H1 (cell line): Measurements from ENCODE around the gene PER2. TPM values are rescaled to one million over a fixed set of nuclear protein-coding genes. Genes with fewer than 3 reads are reported as not detected.

ENCODE experiments used
- CTCF ChIA-PET: fragments of 300-600 bp; sonication (Branson Sonifier 250); formaldehyde crosslinking; loops from one replicate; lab custom pipeline; 2021; ENCODE audit not compliant: partially characterized antibody; lab: Charles Lee
- POLR2A ChIA-PET: fragments of 300-600 bp; sonication (Branson Sonifier 250); formaldehyde crosslinking; loops from one replicate; lab custom pipeline; 2021; ENCODE audit warnings: inconsistent platforms; ENCODE audit not compliant: partially characterized antibody; lab: Charles Lee
- DNase-seq, 2 experiments: peaks; one replicate each; pipeline versions ENCODE4 v3.0.0 to v3.0.0-alpha.2; 2010 to 2022; ENCODE audit warnings: low spot score in 2 of 2, low read depth in 1 of 2, mixed read lengths in 1 of 2
- FAIRE-seq: peaks from 2 replicates; lab custom pipeline; 2011; peaks lifted over from hg19 to GRCh38; lab: Jason Lieb, UNC
- H2AFZ ChIP-seq: 2 replicates; pipeline ENCODE4 v1.8.1; 2012; ENCODE audit warnings: low read length, inconsistent platforms
- H2AK5ac ChIP-seq: 2 replicates; pipeline ENCODE4 v1.6.1; 2013; ENCODE audit warnings: low read depth, low read length
- H2BK120ac ChIP-seq: replicated peaks from 2 replicates; pipeline ENCODE3; 2013; ENCODE audit warnings: low read depth, low read length, inconsistent platforms
- H2BK12ac ChIP-seq: 2 replicates; pipeline ENCODE4 v1.6.1; 2013; ENCODE audit warnings: low read depth, low read length
- H2BK15ac ChIP-seq: 2 replicates; pipeline ENCODE4 v1.6.1; 2013; ENCODE audit warnings: low read length
- H2BK20ac ChIP-seq: 2 replicates; pipeline ENCODE4 v1.6.1; 2013; ENCODE audit warnings: low read length
- H2BK5ac ChIP-seq: 2 replicates; pipeline ENCODE4 v1.6.1; 2013; ENCODE audit warnings: low read depth, low read length
- H3K14ac ChIP-seq: 2 replicates; pipeline ENCODE4 v1.6.1; 2013; ENCODE audit warnings: inconsistent platforms; ENCODE audit not compliant: insufficient read length
- H3K18ac ChIP-seq: 2 replicates; pipeline ENCODE4 v1.6.1; 2013; ENCODE audit warnings: low read length; ENCODE audit errors: extremely low read depth
- H3K23ac ChIP-seq: 2 replicates; pipeline ENCODE4 v1.6.1; 2013; ENCODE audit warnings: inconsistent platforms; ENCODE audit not compliant: insufficient read length
- H3K23me2 ChIP-seq: 2 replicates; pipeline ENCODE4 v1.6.1; 2013; ENCODE audit warnings: low read depth, low read length
- H3K27ac ChIP-seq: 2 replicates; pipeline ENCODE4 v1.6.1; 2011; ENCODE audit warnings: low read depth, low read length, inconsistent platforms
- H3K27me3 ChIP-seq, 4 experiments: replicated peaks in 1 of 4; 1 replicate in 1 of 4; 2 replicates in 3 of 4; pipeline versions ENCODE4 v1.6.1 to v1.8.1; 2011 to 2013; ENCODE audit warnings: low read length in 3 of 4, mild to moderate bottlenecking in 3 of 4, inconsistent platforms in 2 of 4, mixed read lengths in 2 of 4, moderate library complexity in 1 of 4; ENCODE audit not compliant: control insufficient read depth in 3 of 4, insufficient read depth in 3 of 4; ENCODE audit errors: extremely low read depth in 1 of 4
- H3K36me3 ChIP-seq, 4 experiments: 2 replicates each; pipeline versions ENCODE4 v1.6.1 to v1.8.1; 2011 to 2013; ENCODE audit warnings: mild to moderate bottlenecking in 4 of 4, low read length in 3 of 4, moderate library complexity in 2 of 4, control low read depth in 1 of 4, inconsistent platforms in 1 of 4; ENCODE audit not compliant: insufficient read depth in 4 of 4, control insufficient read depth in 2 of 4
- H3K4ac ChIP-seq: replicated peaks from 2 replicates; pipeline ENCODE3; 2013; ENCODE audit warnings: low read length, low read depth, mixed read lengths, inconsistent platforms; ENCODE audit not compliant: insufficient read length
- H3K4me1 ChIP-seq, 4 experiments: replicated peaks in 1 of 4; 1 replicate in 1 of 4; 2 replicates in 3 of 4; pipeline versions ENCODE4 v1.6.1 to v1.8.1; 2011 to 2013; ENCODE audit warnings: low read length in 3 of 4, inconsistent platforms in 2 of 4, mixed read lengths in 1 of 4; ENCODE audit not compliant: insufficient read depth in 4 of 4, control insufficient read depth in 3 of 4
- H3K4me2 ChIP-seq, 2 experiments: 2 replicates each; pipeline versions ENCODE4 v1.6.1 to v1.8.1; 2011 to 2013; ENCODE audit warnings: low read depth in 2 of 2, low read length in 2 of 2, control low read depth in 1 of 2, inconsistent platforms in 1 of 2, mild to moderate bottlenecking in 1 of 2; ENCODE audit not compliant: insufficient read depth in 1 of 2
- H3K4me3 ChIP-seq, 4 experiments: fragments of 200-600, 300-600 bp in 1 of 4; sonication (generic), shearing (Covaris generic), sonication (Bioruptor Twin) in 1 of 4; 2 replicates each; pipeline versions ENCODE4 v1.5.1 to v1.8.1; 2011 to 2016; ENCODE audit warnings: low read length in 4 of 4, low read depth in 3 of 4, control low read depth in 2 of 4, inconsistent platforms in 2 of 4, mild to moderate bottlenecking in 2 of 4, mixed read lengths in 1 of 4, moderate library complexity in 1 of 4; ENCODE audit not compliant: insufficient read depth in 2 of 4; ENCODE audit errors: extremely low read depth in 1 of 4
- H3K56ac ChIP-seq: replicated peaks from 2 replicates; pipeline ENCODE3; 2013; ENCODE audit warnings: low read depth, mild to moderate bottlenecking, mixed read lengths, low read length, inconsistent platforms; ENCODE audit not compliant: insufficient read length
- H3K79me1 ChIP-seq: 2 replicates; pipeline ENCODE4 v1.6.1; 2013; ENCODE audit warnings: low read depth, low read length, control low read depth
- H3K79me2 ChIP-seq, 2 experiments: 2 replicates each; pipeline versions ENCODE4 v1.6.1 to v1.8.1; 2012 to 2013; ENCODE audit warnings: low read length in 2 of 2, mild to moderate bottlenecking in 2 of 2, inconsistent platforms in 1 of 2; ENCODE audit not compliant: insufficient read depth in 2 of 2, control insufficient read depth in 1 of 2
- H3K9ac ChIP-seq, 4 experiments: replicated peaks in 1 of 4; 1 replicate in 1 of 4; 2 replicates in 3 of 4; pipeline versions ENCODE4 v1.6.1 to v1.8.1; 2011 to 2013; ENCODE audit warnings: low read depth in 3 of 4, low read length in 3 of 4, control low read depth in 2 of 4, mild to moderate bottlenecking in 2 of 4, moderate library complexity in 2 of 4, inconsistent platforms in 1 of 4; ENCODE audit errors: extremely low read depth in 1 of 4
- H3K9me3 ChIP-seq, 2 experiments: 2 replicates each; pipeline versions ENCODE4 v1.6.1 to v1.8.1; 2012 to 2013; ENCODE audit warnings: mild to moderate bottlenecking in 2 of 2, moderate library complexity in 2 of 2, control low read depth in 1 of 2, inconsistent platforms in 1 of 2, low read depth in 1 of 2, low read length in 1 of 2, mixed read lengths in 1 of 2; ENCODE audit not compliant: insufficient read depth in 2 of 2
- H4K20me1 ChIP-seq, 2 experiments: replicated peaks in 1 of 2; 2 replicates each; pipeline versions ENCODE3 to v1.8.1; 2011 to 2013; ENCODE audit warnings: inconsistent platforms in 2 of 2, low read length in 2 of 2, mild to moderate bottlenecking in 1 of 2; ENCODE audit not compliant: insufficient read depth in 2 of 2, control insufficient read depth in 1 of 2
- H4K5ac ChIP-seq: 2 replicates; pipeline ENCODE4 v1.6.1; 2013; ENCODE audit warnings: low read length, low read depth, mixed read lengths, inconsistent platforms; ENCODE audit not compliant: insufficient read length
- H4K8ac ChIP-seq: 2 replicates; pipeline ENCODE4 v1.8.0; 2013; ENCODE audit warnings: mild to moderate bottlenecking, moderate library complexity, low read length, inconsistent platforms; ENCODE audit not compliant: insufficient read depth; ENCODE audit errors: extremely low read depth
- H4K91ac ChIP-seq: replicated peaks from 2 replicates; pipeline ENCODE3; 2013; ENCODE audit warnings: low read length, mixed read lengths, inconsistent platforms; ENCODE audit not compliant: insufficient read length
- CBX8 ChIP-seq: fragments of 300-800, 300-1000 bp; sonication (generic); IDR thresholded peaks from 2 replicates; pipeline ENCODE4 v1.7.1; 2016; ENCODE audit warnings: low read depth, low read length, borderline replicate concordance
- RNF2 ChIP-seq: fragments of 200-900, 300-1000 bp; sonication (generic); IDR thresholded peaks from 2 replicates; pipeline ENCODE4 v1.7.1; 2016; ENCODE audit warnings: borderline replicate concordance, low read depth, mild to moderate bottlenecking, antibody characterized with exemption, low read length; ENCODE audit not compliant: poor library complexity, severe bottlenecking; ENCODE audit errors: missing control alignments
- WGBS, 2 experiments: shearing (Covaris generic) in 1 of 2; methylation state at CpG; one replicate each; pipeline versions ENCODE4 v1.1.6 to v1.1.7; 2013 to 2015; ENCODE audit warnings: low lambda C conversion rate in 2 of 2, mixed read lengths in 2 of 2, inconsistent platforms in 1 of 2, low coverage in 1 of 2, missing lambda C conversion rate in 1 of 2; ENCODE audit not compliant: insufficient replicate concordance in 2 of 2, insufficient coverage in 1 of 2, insufficient read length in 1 of 2; ENCODE audit errors: extremely low coverage in 1 of 2, missing lambda C conversion rate in 1 of 2; 5-methylcytosine and 5-hydroxymethylcytosine counted together
- polyA plus RNA-seq, 7 experiments: library from polyadenylated mRNA; depleted of rRNA in 3 of 7; stranded (reverse) in 5 of 7; unstranded in 2 of 7; fragments of >200 nt in 5 of 7; fragments of 200-250 nt in 2 of 7; gene quantifications; 1 replicate in 5 of 7; 2 replicates in 1 of 7; 4 replicates in 1 of 7; pipeline versions ENCODE4 v1.2.1 to v1.2.3, GENCODE V29; 2011 to 2013; ENCODE audit warnings: missing spikeins in 2 of 7, mixed read lengths in 2 of 7
- total RNA-seq: library from RNA; stranded (reverse); fragmentation: NEBNext Ultra II Directional; extraction: Animal tissue kit (Norgen Biotek cat#: 25700); gene quantifications from 2 replicates; pipeline ENCODE4 v1.2.1, GENCODE V29; 2021

PER2 gene
- total and polyA plus RNA-seq, 2 of the 8 experiments (the other 6 are each of a cell fraction or from before 2014, with no cell fraction given): 0.91 to 5.5 TPM

DNA sequence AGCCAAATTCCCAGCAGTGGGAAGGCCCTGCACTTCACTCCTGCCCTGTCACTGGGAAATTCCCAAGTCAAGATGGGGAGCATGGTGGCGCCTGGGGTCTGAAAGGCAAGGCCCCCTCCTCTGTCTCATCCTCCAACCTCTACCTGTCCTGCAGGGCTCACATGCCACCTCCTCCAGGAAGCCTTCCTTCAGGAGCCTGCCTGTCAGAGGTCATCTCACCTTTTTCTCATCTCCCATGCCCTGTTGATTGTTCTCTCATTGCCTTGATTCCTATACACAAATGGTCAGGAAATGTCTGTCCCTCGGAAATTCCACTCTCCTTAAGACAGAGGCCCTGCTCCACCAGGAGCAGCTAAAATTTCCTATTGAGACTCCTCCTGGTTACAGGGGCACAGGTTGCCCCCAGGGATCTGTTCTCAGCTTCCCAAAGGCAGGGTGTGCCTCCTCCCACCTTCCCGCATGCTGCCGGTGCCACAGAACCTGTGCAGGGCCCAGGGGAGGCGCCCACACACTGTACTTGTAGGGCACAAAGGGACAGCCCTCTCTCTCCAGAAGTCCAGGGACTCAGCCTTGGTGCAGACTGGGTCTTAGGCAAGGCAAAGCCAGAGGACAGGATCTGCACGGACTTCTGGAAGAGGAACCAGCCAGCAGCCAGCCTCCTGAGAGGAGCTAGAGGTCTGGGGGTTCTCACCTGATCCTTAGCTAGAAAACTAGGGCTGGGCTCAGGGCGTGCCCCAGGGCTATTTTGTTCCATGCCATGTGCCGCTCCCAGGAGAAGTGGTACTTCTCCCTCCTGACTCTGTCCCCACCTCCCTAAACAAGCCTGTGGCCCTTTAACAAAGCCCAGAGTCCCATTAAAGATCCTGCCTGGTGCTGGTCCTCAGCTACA lies 61.5 kb downstream of the PER2 start:
- no peak overlapping the region for H3K18ac ChIP-seq
- no peaks in the 10 kb centered on the region for H4K20me1 ChIP-seq
- H3K14ac ChIP-seq: no peak overlapping the region
- peaks cover 4 to 24% (median 17%) of the 10 kb centered on the region in 4 experiments for H3K27me3 ChIP-seq
- H3K4me1 ChIP-seq: peaks cover 0 to 7% (median 5%) of the 10 kb centered on the region in 4 experiments; a peak in 5 of 7 replicates
- no peak overlapping the region for H2BK15ac ChIP-seq
- no peaks in the 10 kb centered on the region for H3K9me3 ChIP-seq
- DNase-seq (no peak), FAIRE-seq (no peak)
- no peak overlapping the region for H2BK20ac ChIP-seq
- no peak overlapping the region for H3K23ac ChIP-seq
- ChIA-PET POLR2A (interaction anchor here (0.6 to 1.8 kb wide), 4 partner anchors 10 to 524 kb away, joined by 3 to 7 read pairs (median 5); partner anchors contain the start of gene HES6), CTCF (interaction anchor here (0.6 to 1.5 kb wide), 2 partner anchors 10 to 136 kb away, joined by 3 to 5 read pairs; no protein-coding TSS in a partner anchor)
- H2AFZ ChIP-seq: no peak overlapping the region
- no peak overlapping the region for H3K27ac ChIP-seq
- H3K23me2 ChIP-seq: peaks cover 6% of the 10 kb centered on the region; the same call in 1 of the 2 replicates
- H3K9ac ChIP-seq: no peak overlapping the region
- H4K8ac ChIP-seq: peak overlapping the region; percentile 1; the same call in 1 of the 2 replicates
- H3K4ac ChIP-seq: no peak overlapping the region
- H2BK12ac ChIP-seq: 0 out of 2 replicates have a peak overlapping the region, but pooled peaks have one; percentile 2
- WGBS, 2 experiments: 85% methylated on average over 8 of the region's 8 CpGs; no CpG with 5 or more reads in 1 of the 2 experiments
- H3K56ac ChIP-seq: no peak overlapping the region
- no peak overlapping the region for H2AK5ac ChIP-seq
- no peak overlapping the region for H3K4me2 ChIP-seq
- no peaks in the 10 kb centered on the region for H3K79me1 ChIP-seq
- TF ChIP-seq CBX8 (no peak), RNF2 (no peak)
- no peak overlapping the region for H4K5ac ChIP-seq
- H4K91ac ChIP-seq: no peak overlapping the region
- no peak overlapping the region for H3K4me3 ChIP-seq
- no peaks in the 10 kb centered on the region for H3K79me2 ChIP-seq
- H2BK120ac ChIP-seq: no peak overlapping the region
- no peaks in the 10 kb centered on the region for H3K36me3 ChIP-seq
- peak overlapping the region; percentile 60; the same call in 1 of the 2 replicates for H2BK5ac ChIP-seq
